RPMI8226 (cell line): ENCODE measurements around the gene PIH1D1.
"Not testable (repeated sequence)": the region's sequence is repeated elsewhere in the genome, so short reads cannot be mapped to it uniquely, and the experiment has no call there.

Experiments used
- DNase-seq: peaks from one replicate; pipeline ENCODE4 v3.0.0-alpha.2; 2015

The PIH1D1 gene

DNA sequence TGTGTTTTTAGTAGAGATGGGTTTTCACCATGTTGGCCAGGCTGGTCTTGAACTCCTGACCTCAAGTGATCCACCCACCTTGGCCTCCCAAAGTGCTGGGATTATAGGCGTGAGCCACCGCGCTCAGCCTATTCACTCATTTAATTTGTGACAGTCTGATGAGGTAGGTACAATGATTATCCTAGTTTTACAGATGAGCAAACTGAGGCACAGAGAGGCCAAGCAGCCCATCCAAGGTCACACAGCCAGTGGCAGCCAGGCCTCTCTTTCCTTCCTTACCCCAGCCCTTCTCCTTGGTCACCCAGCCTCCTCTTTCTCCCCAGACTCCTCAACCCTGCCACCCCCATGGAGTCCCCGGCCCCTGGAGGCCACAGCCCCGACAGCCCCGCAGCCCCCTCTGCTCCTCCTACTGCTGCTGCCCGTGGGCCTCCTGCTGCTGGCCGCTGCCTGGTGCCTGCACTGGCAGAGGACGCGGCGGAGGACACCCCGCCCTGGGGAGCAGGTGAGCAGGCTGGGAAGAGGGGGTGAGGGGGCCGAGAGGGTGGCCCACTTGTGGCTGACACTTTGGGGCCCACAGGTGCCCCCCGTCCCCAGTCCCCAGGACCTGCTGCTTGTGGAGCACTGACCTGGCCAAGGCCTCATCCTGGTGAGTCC is 28.5 kb upstream of the PIH1D1 start:
- no peak for DNase-seq

- DNase-seq, result no peak
Measured at GRCh38 chr19:49475995-49476880, 24.6 kb upstream of the PIH1D1 start.

DNA sequence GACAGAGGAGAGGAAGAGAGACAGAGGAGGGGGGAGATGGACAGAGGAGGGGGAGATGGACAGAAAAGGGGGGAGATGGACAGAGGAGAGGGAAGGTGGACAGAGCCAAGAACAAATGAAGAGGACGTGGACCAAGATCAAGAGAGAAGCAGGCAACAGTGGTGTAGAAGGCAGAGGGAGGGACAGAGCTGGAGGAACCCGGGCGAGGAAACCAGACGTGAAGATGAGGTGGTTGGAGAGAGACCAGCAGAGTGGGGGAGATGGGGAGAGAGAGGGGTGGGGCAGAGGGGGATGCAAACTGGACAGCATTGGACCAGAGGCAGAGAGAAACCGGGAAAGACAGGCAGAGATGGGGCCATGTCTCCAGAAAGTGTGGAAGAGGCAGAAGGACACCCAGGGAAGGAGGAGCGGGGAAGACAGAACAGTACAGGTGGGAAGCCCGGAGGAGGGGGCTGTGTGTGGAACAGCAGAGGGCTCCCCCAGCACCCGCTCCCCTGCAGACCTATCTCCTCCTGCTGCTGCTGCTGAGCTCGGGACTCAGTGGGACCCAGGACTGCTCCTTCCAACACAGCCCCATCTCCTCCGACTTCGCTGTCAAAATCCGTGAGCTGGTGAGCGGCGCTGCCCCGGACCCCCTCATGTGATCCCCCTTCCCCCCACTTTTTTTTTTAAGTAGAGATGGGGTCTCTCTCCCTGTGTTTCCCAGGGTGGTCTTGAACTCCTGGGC is 23.7 kb upstream of the PIH1D1 start:
- DNase-seq, result no peak

- no peak for DNase-seq
Measured at GRCh38 chr19:49474542-49474924, 22.9 kb upstream of the PIH1D1 start.

- DNase-seq, result peak; percentile 86
Measured at GRCh38 chr19:49473868-49474541, 22.4 kb upstream of the PIH1D1 start, which contains the start of gene FLT3LG. TSS of gene FLT3LG (plus strand) at chr19:49474215. CDS start at chr19:49474640, 425 bp downstream.

DNA sequence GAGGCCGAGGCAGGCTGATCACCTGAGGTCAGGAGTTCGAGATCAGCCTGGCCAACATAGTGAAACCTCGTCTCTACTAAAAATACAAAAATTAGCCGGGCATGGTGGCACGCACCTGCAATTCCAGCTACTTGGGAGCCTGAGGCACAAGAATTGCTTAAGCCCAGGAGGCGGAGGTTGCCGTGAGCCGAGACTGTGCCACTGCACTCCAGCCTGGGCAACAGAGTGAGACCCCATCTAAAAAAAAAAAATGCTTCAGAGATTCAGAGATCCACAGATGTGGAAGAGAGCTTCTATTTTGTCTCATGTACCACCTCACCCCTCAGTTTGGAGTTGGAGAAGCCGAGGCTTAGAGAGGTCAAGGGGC is 21.9 kb upstream of the PIH1D1 start:
- DNase-seq, result not testable (repeated sequence)

- no peak for DNase-seq
Measured at GRCh38 chr19:49472936-49473335, 21.3 kb upstream of the PIH1D1 start.

DNA sequence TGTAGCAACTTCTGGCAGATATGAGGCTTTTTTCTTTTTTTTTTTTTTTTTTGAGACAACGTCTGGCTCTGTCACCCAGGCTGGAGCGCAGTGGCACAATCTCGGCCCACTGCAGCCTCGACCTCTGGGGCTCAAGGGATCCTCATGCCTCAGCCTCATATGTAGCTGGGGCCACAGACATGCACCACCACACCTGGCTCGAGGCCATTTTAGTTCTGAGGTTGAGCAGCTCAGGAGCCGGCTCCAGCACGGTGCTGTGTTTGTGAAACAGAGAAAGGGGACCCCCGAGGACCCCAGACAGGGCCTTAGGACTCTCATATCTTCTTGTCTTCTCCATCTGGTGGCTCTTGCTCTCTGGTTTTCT is 19.0 kb upstream of the PIH1D1 start:
- DNase-seq, result no peak

DNA sequence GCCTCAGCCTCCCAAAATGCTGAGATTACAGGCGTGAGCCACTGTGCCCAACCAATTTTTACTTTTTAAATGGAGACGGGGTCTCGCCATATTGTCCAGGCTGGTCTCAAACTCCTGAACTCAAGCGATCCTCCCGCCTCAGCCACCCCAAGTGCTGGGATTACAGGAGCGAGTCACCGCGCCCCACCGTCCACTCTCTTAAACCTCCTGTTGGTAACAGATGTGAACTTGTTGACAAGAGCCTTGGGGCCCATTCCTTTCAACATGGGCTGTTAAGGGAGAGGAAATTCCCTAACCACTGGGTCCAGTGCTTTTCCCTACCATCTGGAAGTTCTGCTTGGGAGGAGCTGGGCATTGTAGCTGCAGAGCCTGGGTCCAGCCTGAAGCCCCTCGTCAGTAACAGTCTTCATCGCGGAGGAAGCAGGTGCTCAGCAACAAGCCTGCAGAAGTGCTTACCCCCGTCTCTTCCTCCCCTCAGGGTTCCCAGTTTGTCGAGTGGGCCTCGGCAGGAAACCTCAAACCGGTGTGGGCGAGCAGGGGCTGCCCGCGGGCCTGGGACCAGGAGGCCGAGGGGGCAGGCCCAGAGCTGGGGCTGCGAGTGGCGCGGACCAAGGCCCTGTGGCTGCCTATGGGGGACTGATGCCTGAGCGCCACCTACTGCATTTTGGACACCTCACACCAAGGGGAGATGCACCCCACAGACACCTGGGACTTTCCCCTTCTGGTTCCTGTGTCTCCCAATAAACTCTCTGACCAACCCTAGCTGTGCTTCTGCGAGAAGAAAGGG is 18.4 kb upstream of the PIH1D1 start:
- no peak for DNase-seq

- DNase-seq, result peak; percentile 39
Measured at GRCh38 chr19:49468746-49469447, 17.3 kb upstream of the PIH1D1 start.

GRCh38 chr19:49468199-49468598 is 16.6 kb upstream of the PIH1D1 start:
- DNase-seq, result no peak

DNA sequence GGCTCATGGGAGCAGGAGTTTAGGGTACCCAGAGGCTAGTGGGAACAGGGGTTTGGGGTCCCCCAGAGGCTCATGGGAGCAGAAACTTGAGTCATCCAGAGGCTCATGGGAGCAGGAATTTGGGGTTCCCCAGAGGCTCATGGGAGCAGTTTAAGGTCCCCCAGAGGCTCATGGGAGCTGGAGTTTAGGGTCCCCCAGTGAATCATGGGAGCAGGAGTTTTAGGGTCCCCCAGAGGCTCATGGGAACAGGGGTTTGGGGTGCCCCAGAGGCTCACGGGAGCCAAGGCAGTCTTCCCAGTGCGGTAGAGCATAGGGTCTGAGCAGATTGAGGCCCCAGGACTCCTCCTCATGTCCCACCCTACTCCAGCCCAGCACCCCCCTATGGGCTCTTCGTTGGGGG is 13.8 kb upstream of the PIH1D1 start:
- DNase-seq, result no peak

DNA sequence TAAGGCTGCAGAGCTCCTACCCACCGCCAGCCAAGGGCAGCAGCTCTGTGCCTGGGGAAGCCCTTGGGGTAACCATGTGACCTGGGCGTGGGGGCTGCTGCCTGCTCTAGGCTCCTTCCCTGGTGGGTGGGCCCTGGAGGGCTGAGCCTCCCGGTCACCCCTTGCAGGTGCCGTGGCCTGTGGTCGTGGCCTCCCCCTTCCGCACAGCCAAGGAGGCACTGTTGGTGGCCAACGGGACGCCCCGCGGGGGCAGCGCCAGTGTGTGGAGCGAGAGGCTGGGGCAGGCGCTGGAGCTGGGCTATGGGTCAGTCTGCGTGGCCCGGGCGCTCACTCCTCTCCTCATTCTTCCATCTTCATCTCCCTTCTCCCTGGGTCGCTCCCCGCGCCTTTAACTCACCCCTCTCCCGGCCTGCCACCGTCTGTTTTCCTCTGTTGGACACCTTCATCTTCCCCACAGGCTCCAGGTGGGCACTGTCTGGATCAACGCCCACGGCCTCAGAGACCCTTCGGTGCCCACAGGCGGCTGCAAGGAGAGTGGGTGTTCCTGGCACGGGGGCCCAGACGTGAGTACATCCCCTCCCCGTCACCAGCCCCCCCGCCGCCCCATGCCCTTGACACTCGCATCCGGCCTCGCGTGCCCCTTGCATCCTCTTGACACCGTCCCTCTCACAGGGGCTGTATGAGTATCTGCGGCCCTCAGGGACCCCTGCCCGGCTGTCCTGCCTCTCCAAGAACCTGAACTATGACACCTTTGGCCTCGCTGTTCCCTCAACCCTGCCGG is 12.5 kb upstream of the PIH1D1 start:
- no peak for DNase-seq

DNA sequence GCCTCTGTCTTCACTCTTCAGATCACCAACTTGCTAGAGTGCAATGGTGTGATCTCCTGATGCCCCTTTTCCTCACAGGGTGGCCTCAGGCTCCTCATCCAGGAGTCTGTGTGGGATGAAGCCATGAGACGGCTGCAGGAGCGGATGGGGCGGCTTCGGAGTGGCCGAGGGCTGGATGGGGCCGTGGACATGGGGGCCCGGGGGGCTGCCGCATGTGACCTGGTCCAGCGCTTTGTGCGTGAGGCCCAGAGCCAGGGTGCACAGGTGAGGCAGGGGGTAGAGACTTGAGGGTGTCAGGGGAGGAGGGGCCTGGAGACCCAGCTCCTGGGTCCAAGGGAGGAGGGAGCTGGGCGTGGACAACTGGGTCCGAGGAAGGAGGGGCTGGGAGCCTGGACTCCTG is 10.9 kb upstream of the PIH1D1 start:
- DNase-seq, result no peak

DNA sequence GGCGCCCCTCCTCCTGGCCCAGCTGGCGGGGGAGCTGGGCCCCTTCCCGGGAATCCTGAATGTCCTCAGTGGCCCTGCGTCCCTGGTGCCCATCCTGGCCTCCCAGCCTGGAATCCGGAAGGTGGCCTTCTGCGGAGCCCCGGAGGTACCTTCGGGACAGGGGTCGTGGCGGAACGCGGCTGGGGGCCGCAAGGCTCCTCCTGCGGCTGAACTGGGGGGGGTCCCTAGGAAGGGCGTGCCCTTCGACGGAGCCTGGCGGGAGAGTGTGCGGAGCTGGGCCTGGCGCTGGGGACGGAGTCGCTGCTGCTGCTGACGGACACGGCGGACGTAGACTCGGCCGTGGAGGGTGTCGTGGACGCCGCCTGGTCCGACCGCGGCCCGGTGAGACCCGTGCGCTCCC is 10.0 kb upstream of the PIH1D1 start:
- DNase-seq, result no peak

- not testable (repeated sequence) for DNase-seq
Measured at GRCh38 chr19:49461130-49461529, 9.5 kb upstream of the PIH1D1 start.

GRCh38 chr19:49459388-49459787 is 7.8 kb upstream of the PIH1D1 start:
- DNase-seq, result no peak

DNA sequence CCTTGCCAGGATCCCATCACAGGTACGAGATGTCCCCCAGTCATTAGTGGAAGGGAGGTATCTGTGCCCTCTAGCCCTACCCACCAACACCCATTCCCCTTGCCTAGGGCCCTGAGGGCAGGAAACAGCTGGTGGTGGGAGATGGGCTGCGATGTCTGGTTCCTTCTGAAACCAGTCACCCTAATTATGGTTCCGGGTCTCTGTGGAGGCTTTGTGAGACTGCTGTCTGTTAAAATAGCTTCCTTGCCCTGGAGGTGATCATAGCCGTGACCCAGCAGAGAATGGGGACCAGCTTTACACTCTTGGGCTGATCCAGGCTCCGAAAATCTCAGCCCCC is 6.9 kb upstream of the PIH1D1 start:
- peak; percentile 71 for DNase-seq

- no peak for DNase-seq
Measured at GRCh38 chr19:49456326-49456725, 4.7 kb upstream of the PIH1D1 start.

DNA sequence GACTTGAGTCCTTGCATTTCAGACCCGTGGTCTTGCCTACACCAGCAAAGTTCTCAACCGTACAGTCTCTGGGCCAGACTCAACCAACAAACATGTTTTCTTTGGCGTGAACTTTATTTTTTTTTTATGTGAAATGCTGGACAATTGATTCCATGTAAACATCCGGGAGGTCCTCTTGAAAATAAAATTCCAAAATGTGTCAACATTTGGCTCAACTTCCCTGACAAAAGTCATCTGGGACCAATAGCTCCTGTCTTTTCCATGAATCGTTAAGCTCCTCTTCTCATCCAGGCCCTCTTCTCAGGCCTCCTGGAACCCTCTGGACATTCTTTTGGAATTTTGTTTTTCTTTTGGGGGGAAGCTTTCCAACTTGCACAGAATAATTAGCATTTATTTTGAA is 4.2 kb upstream of the PIH1D1 start:
- DNase-seq, result no peak

GRCh38 chr19:49453757-49454240 is 2.2 kb upstream of the PIH1D1 start:
- no peak for DNase-seq
